DND-41 (cell line): Measurements from ENCODE around the gene ASIC2.

Experiments
- ATAC-seq: fragments of 200-7000 bp; cut with Tn5 transposase; 3 replicates; pipeline ENCODE4 v1.9.1; 2021; ENCODE audit warnings: low read depth; ENCODE audit not compliant: insufficient read depth
- DNase-seq: peaks from one replicate; pipeline ENCODE4 v3.0.0-alpha.2; 2020
- H2AFZ ChIP-seq: 2 replicates; pipeline ENCODE4 v1.6.0; 2012; ENCODE audit warnings: low read depth, low read length
- H3K27ac ChIP-seq: 2 replicates; pipeline ENCODE4 v1.5.1; 2012; ENCODE audit warnings: low read length, inconsistent platforms
- H3K27me3 ChIP-seq: fragments of 200-600 bp; sonication (generic); 2 replicates; pipeline ENCODE4 v1.6.0; 2012; ENCODE audit warnings: low read length, mild to moderate bottlenecking, inconsistent platforms; ENCODE audit not compliant: insufficient read depth, poor library complexity
- H3K36me3 ChIP-seq: 2 replicates; pipeline ENCODE4 v1.5.1; 2012; ENCODE audit warnings: low read length, inconsistent platforms; ENCODE audit not compliant: insufficient read depth
- H3K4me1 ChIP-seq: 2 replicates; pipeline ENCODE4 v1.5.1; 2012; ENCODE audit warnings: mild to moderate bottlenecking, low read length; ENCODE audit not compliant: insufficient read depth
- H3K4me2 ChIP-seq: 2 replicates; pipeline ENCODE4 v1.6.0; 2012; ENCODE audit warnings: mild to moderate bottlenecking, moderate library complexity, low read length, inconsistent platforms; ENCODE audit not compliant: insufficient read depth
- H3K4me3 ChIP-seq, 2 experiments: fragments of 200-600 bp in 1 of 2; shearing (Covaris generic) in 1 of 2; 2 replicates each; pipeline ENCODE4 v1.5.1; 2012 to 2016; ENCODE audit warnings: inconsistent platforms in 2 of 2, low read length in 2 of 2, mild to moderate bottlenecking in 2 of 2, low read depth in 1 of 2, moderate library complexity in 1 of 2
- H3K79me2 ChIP-seq: 2 replicates; pipeline ENCODE4 v1.6.0; 2012; ENCODE audit warnings: low read length, inconsistent platforms; ENCODE audit not compliant: insufficient read depth
- H3K9ac ChIP-seq: 2 replicates; pipeline ENCODE4 v1.6.0; 2012; ENCODE audit warnings: low read depth, mild to moderate bottlenecking, inconsistent platforms, low read length, moderate library complexity
- H3K9me3 ChIP-seq: 2 replicates; pipeline ENCODE4 v1.5.1; 2012; ENCODE audit warnings: low read length, moderate library complexity, mild to moderate bottlenecking, inconsistent platforms; ENCODE audit not compliant: insufficient read depth, severe bottlenecking
- H4K20me1 ChIP-seq: 2 replicates; pipeline ENCODE4 v1.6.0; 2012; ENCODE audit warnings: low read length; ENCODE audit not compliant: insufficient read depth
- CTCF ChIP-seq: IDR thresholded peaks from 2 replicates; pipeline ENCODE4 v1.5.1; 2012; ENCODE audit warnings: borderline replicate concordance, low read length, moderate library complexity, mild to moderate bottlenecking; ENCODE audit not compliant: poor library complexity, severe bottlenecking; ENCODE audit errors: extremely low read depth
- EZH2 ChIP-seq: IDR thresholded peaks from 3 replicates; pipeline ENCODE4 v1.6.1; 2012; ENCODE audit warnings: borderline replicate concordance, low read depth, mild to moderate bottlenecking, moderate library complexity, low read length, inconsistent platforms; ENCODE audit not compliant: severe bottlenecking

Gene ASIC2

GRCh38 chr17:33239702-33240101, 53.4 kb downstream of the ASIC2 start:
- Histone ChIP-seq H3K79me2 (no peaks in the 10 kb centered on the region), H3K27me3 (peaks cover 9% of the 10 kb centered on the region), H3K4me1 (no peaks in the 10 kb centered on the region), H4K20me1 (no peaks in the 10 kb centered on the region), H3K4me3 (no peak overlapping the region), H3K9me3 (no peaks in the 10 kb centered on the region), H3K4me2 (no peak overlapping the region), H3K36me3 (no peaks in the 10 kb centered on the region), H3K27ac (no peak overlapping the region), H2AFZ (no peak overlapping the region), H3K9ac (no peak overlapping the region)
- DNase-seq (no peak), ATAC-seq (no peak)
- no peak for TF ChIP-seq CTCF
- TF ChIP-seq EZH2 = no peak

GRCh38 chr17:33234930-33235685, 58.0 kb downstream of the ASIC2 start:
- ATAC-seq (no peak), DNase-seq (no peak)
- H3K79me2 ChIP-seq = no peaks in the 10 kb centered on the region
- no peak overlapping the region for H3K9ac ChIP-seq
- peaks cover 3% of the 10 kb centered on the region for H3K27me3 ChIP-seq
- TF ChIP-seq EZH2 (no peak), CTCF (no peak)
- no peaks in the 10 kb centered on the region for H3K36me3 ChIP-seq
- H3K4me2 ChIP-seq = no peak overlapping the region
- H4K20me1 ChIP-seq = no peaks in the 10 kb centered on the region
- no peak overlapping the region for H2AFZ ChIP-seq
- no peak overlapping the region for H3K4me3 ChIP-seq
- no peaks in the 10 kb centered on the region for H3K4me1 ChIP-seq
- no peak overlapping the region for H3K27ac ChIP-seq
- H3K9me3 ChIP-seq = no peaks in the 10 kb centered on the region

- H3K4me1 ChIP-seq = no peaks in the 10 kb centered on the region
- H2AFZ ChIP-seq = no peak overlapping the region
- no peak for ATAC-seq
- peaks cover 3% of the 10 kb centered on the region for H3K27me3 ChIP-seq
- no peaks in the 10 kb centered on the region for H4K20me1 ChIP-seq
- no peak overlapping the region for H3K27ac ChIP-seq
- no peaks in the 10 kb centered on the region for H3K79me2 ChIP-seq
- H3K9me3 ChIP-seq = no peaks in the 10 kb centered on the region
- TF ChIP-seq EZH2 (no peak), CTCF (no peak)
- H3K9ac ChIP-seq = no peak overlapping the region
- no peaks in the 10 kb centered on the region for H3K36me3 ChIP-seq
- DNase-seq = no peak
- no peak overlapping the region for H3K4me2 ChIP-seq
- no peak overlapping the region for H3K4me3 ChIP-seq
Measured at GRCh38 chr17:33234233-33234632, 58.9 kb downstream of the ASIC2 start.
